K562 (cell line): ENCODE data around the gene HOXD9. TPM values are rescaled to one million over a fixed set of nuclear protein-coding genes. Genes with fewer than 3 reads are reported as not detected.

ENCODE experiments used
- ATAC-seq: fragments of 200-7000 bp; cut with Tn5 transposase; 3 replicates; pipeline ENCODE4 v1.9.1; 2020; ENCODE audit warnings: moderate library complexity
- BruUV-seq: library from RNA; stranded (reverse); fragments of 400-500 nt; replicated peaks from 2 replicates; lab custom pipeline; 2021; lab: Mats Ljungman, UMichigan
- CTCF ChIA-PET: fragments of 300-600 bp; formaldehyde crosslinking; extraction: SDS; loops from one replicate; lab custom pipeline; 2021; ENCODE audit warnings: low intra/inter-chr PET ratio; lab: Yijun Ruan, JAX
- POLR2A ChIA-PET: fragments of 300-600, 350-650 bp; sonication (Branson Sonifier 250); formaldehyde crosslinking; extraction: SDS; loops from one replicate; lab custom pipeline; 2021; ENCODE audit warnings: antibody characterized with exemption, inconsistent platforms; lab: Yijun Ruan, JAX
- DNase-seq, 4 experiments: peaks; one replicate each; pipeline versions ENCODE4 v3.0.0 to v3.0.0-alpha.2; 2011 to 2018; ENCODE audit warnings: low spot score in 3 of 4, mixed read lengths in 3 of 4; ENCODE audit errors: extremely low read depth in 1 of 4
- FAIRE-seq: peaks from 2 replicates; lab custom pipeline; 2011; peaks lifted over from hg19 to GRCh38; lab: Jason Lieb, UNC
- H2AFZ ChIP-seq: 2 replicates; pipeline ENCODE4 v1.6.0; 2011; ENCODE audit warnings: low read depth, low read length, control low read depth, inconsistent platforms
- H3K27ac ChIP-seq: fragments of 200-600 bp; 3 replicates; pipeline ENCODE4 v1.8.0; 2011; ENCODE audit warnings: low read depth, mild to moderate bottlenecking, control low read depth, inconsistent platforms, low read length, moderate library complexity, mixed read lengths; ENCODE audit errors: extremely low read depth
- H3K27me3 ChIP-seq, 2 experiments: fragments of 300-600 bp in 1 of 2; 2 replicates in 1 of 2; 3 replicates in 1 of 2; pipeline versions ENCODE4 v1.6.0 to v1.8.0; 2011; ENCODE audit warnings: inconsistent platforms in 2 of 2, low read length in 2 of 2, mild to moderate bottlenecking in 1 of 2, mixed read lengths in 1 of 2, moderate library complexity in 1 of 2; ENCODE audit not compliant: control insufficient read depth in 2 of 2, insufficient read depth in 2 of 2
- H3K36me3 ChIP-seq: fragments of 300-600 bp; 3 replicates; pipeline ENCODE4 v1.8.0; 2011; ENCODE audit warnings: mild to moderate bottlenecking, low read length, inconsistent platforms; ENCODE audit not compliant: control insufficient read depth, insufficient read depth
- H3K4me1 ChIP-seq, 2 experiments: fragments of 200-600 bp in 1 of 2; replicated peaks in 1 of 2; 2 replicates in 1 of 2; 3 replicates in 1 of 2; pipeline versions ENCODE4 v1.5.1 to v1.8.0; 2011; ENCODE audit warnings: inconsistent platforms in 2 of 2, low read length in 2 of 2, mild to moderate bottlenecking in 1 of 2, mixed read lengths in 1 of 2, moderate library complexity in 1 of 2; ENCODE audit not compliant: control insufficient read depth in 2 of 2, insufficient read depth in 2 of 2
- H3K4me2 ChIP-seq: 2 replicates; pipeline ENCODE4 v1.6.1; 2011; ENCODE audit warnings: low read length, control low read depth, inconsistent platforms, mixed read lengths; ENCODE audit not compliant: insufficient read depth
- H3K4me3 ChIP-seq: fragments of 200-600 bp; sonication (generic), shearing (Covaris generic); 2 replicates; pipeline ENCODE4 v1.5.1; 2016; ENCODE audit warnings: control low read depth, inconsistent platforms
- H3K79me2 ChIP-seq: fragments of 200-600 bp; 3 replicates; pipeline ENCODE4 v1.8.0; 2011; ENCODE audit warnings: low read length, inconsistent platforms; ENCODE audit not compliant: control insufficient read depth, insufficient read depth
- H3K9ac ChIP-seq, 2 experiments: 2 replicates each; pipeline versions ENCODE4 v1.6.0 to v1.6.1; 2011; ENCODE audit warnings: low read depth in 2 of 2, low read length in 2 of 2, control low read depth in 1 of 2, inconsistent platforms in 1 of 2, mild to moderate bottlenecking in 1 of 2, mixed read lengths in 1 of 2; ENCODE audit not compliant: insufficient read depth in 1 of 2
- H3K9me1 ChIP-seq: one replicate; pipeline ENCODE4 v1.6.0; 2011; ENCODE audit warnings: inconsistent platforms, mild to moderate bottlenecking, low read length, moderate library complexity; ENCODE audit not compliant: control insufficient read depth, insufficient read depth
- H3K9me3 ChIP-seq: replicated peaks from 2 replicates; pipeline ENCODE4 v1.5.1; 2011; ENCODE audit warnings: low read depth, low read length, inconsistent platforms; ENCODE audit not compliant: control insufficient read depth, insufficient read depth
- H4K20me1 ChIP-seq: replicated peaks from 2 replicates; pipeline ENCODE4 v1.6.1; 2011; ENCODE audit warnings: low read length, inconsistent platforms, mixed read lengths; ENCODE audit not compliant: control insufficient read depth, insufficient read depth
- NR4A1 ChIP-seq, 2 experiments: fragments of 250-450 bp in 1 of 2; fragments of 450-650 bp in 1 of 2; sonication (Bioruptor Pico) in 1 of 2; IDR thresholded peaks; 2 replicates each; pipeline versions ENCODE4 v1.4.0 to v1.6.1; 2016 to 2020; ENCODE audit warnings: mild to moderate bottlenecking in 2 of 2, missing compliant biosample characterization in 1 of 2, missing genetic modification characterization in 1 of 2, moderate library complexity in 1 of 2
- OTX1 ChIP-seq: fragments of 450-650 bp; formaldehyde crosslinking; IDR thresholded peaks from 2 replicates; pipeline ENCODE4 v1.4.0; 2022; ENCODE audit warnings: mild to moderate bottlenecking
- ZKSCAN1 ChIP-seq: fragments of 150-350 bp; IDR thresholded peaks from 2 replicates; pipeline ENCODE4 v1.6.1; 2016; ENCODE audit warnings: low read depth, low read length
- WGBS: fragments of 100-300 bp; shearing (Covaris generic); methylation state at CpG from one replicate; pipeline ENCODE4 v1.1.6; 2016; ENCODE audit warnings: low coverage, mixed read lengths; ENCODE audit not compliant: insufficient coverage; ENCODE audit errors: missing lambda C conversion rate; 5-methylcytosine and 5-hydroxymethylcytosine counted together
- in situ Hi-C: fragments of 300-500 bp; cut with MboI; formaldehyde crosslinking; loops from 4 replicates; pipeline ENCODE4 v1.15.0; 2018; ENCODE audit warnings: inconsistent platforms, mixed read lengths
- intact Hi-C: fragments of 100-400 bp; cut with micrococcal nuclease; formaldehyde crosslinking; loops from 2 replicates; pipeline ENCODE4 v1.14.2; 2022
- polyA plus RNA-seq, 8 experiments: library from polyadenylated mRNA; depleted of rRNA in 4 of 8; stranded (reverse) in 5 of 8; unstranded in 3 of 8; fragments of >200 nt; fragmentation: Nextera tagmentation in 2 of 8; fragmentation: Illumina TruSeq in 1 of 8; extraction: Ambion mirVana in 2 of 8; extraction: Trizol in 1 of 8; gene quantifications; 2 replicates each; pipeline versions ENCODE4 v1.2.1 to v1.2.3, GENCODE V29; 2011 to 2014; ENCODE audit warnings: inconsistent platforms in 1 of 8, missing spikeins in 1 of 8
- total RNA-seq, 7 experiments: library from RNA; depleted of rRNA in 6 of 7; stranded (reverse); fragments of >200 nt in 6 of 7; fragmentation: Illumina TruSeq in 2 of 7; extraction: Trizol in 2 of 7; gene quantifications; 2 replicates each; pipeline versions ENCODE4 v1.2.1 to v1.2.3, GENCODE V29; 2011 to 2021; ENCODE audit warnings: low replicate concordance in 1 of 7
- TF ChIP-seq, protein P1 (sequence below): fragments of 250-450 bp; sonication (Bioruptor Pico); IDR thresholded peaks from 2 replicates; pipeline ENCODE4 v1.8.0; 2022; ENCODE audit warnings: moderate library complexity, mild to moderate bottlenecking, inconsistent platforms

Gene HOXD9
- total and polyA plus RNA-seq, 9 of the 15 experiments (the other 6 are each of a cell fraction or from before 2014, with no cell fraction given) = not detected

GRCh38 chr2:176114930-176115625, 7.4 kb upstream of the HOXD9 start:
- Histone ChIP-seq H4K20me1 (no peaks in the 10 kb centered on the region; the same call in 1 of the 2 replicates), H3K36me3 (no peaks in the 10 kb centered on the region), H3K9me3 (no peaks in the 10 kb centered on the region), H3K4me3 (no peak overlapping the region), H3K27ac (no peak overlapping the region), H3K4me2 (no peak overlapping the region), H3K9me1 (no peaks in the 10 kb centered on the region), H3K27me3 (peaks cover 65 to 73% of the 10 kb centered on the region in 2 experiments), H3K79me2 (no peaks in the 10 kb centered on the region), H3K9ac (no peak overlapping the region), H2AFZ (no peak overlapping the region), H3K4me1 (peaks cover 0 to 19% of the 10 kb centered on the region in 2 experiments; a peak in 1 of 5 replicates)
- intact Hi-C loops (no loop called here), in situ Hi-C loops (no loop called here)
- FAIRE-seq (no peak), DNase-seq (no peak), ATAC-seq (no peak)
- ChIA-PET POLR2A (no interaction called here), CTCF (no interaction called here)
- TF ChIP-seq, protein P1, sequence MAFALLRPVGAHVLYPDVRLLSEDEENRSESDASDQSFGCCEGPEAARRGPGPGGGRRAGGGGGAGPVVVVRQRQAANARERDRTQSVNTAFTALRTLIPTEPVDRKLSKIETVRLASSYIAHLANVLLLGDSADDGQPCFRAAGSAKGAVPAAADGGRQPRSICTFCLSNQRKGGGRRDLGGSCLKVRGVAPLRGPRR (CRISPR knock-in tag) = no peak
- no peak for TF ChIP-seq OTX1 (CRISPR knock-in tag)
- TF ChIP-seq ZKSCAN1 = no peak
- no peak for TF ChIP-seq NR4A1 (CRISPR knock-in tag; IDR thresholded peaks at IDR 0.05)
- no peak for TF ChIP-seq NR4A1 (tag; IDR thresholded peaks at IDR 0.05)
- under 1% methylated on average over 16 of the region's 16 CpGs for WGBS
- no TSS peak for BruUV-seq
